K562 (cell line): ENCODE results near the gene RPL19.

ENCODE experiments used
- FOXK1 ChIP-seq: sonication (generic); formaldehyde crosslinking; IDR thresholded peaks from 2 replicates; pipeline ENCODE4 v1.8.0; 2022; ENCODE audit warnings: missing genetic modification reagents, mild to moderate bottlenecking, borderline replicate concordance
- KAT2B ChIP-seq: IDR thresholded peaks from one replicate; pipeline ENCODE4 v1.6.1; 2012; ENCODE audit warnings: low read depth, mild to moderate bottlenecking, control low read depth, inconsistent platforms, low read length, moderate library complexity
- SIN3B ChIP-seq: fragments of 450-650 bp; IDR thresholded peaks from 2 replicates; pipeline ENCODE4 v1.6.1; 2017; ENCODE audit warnings: low read depth, mild to moderate bottlenecking, moderate library complexity

- TF ChIP-seq KAT2B (no peak), SIN3B (no peak), FOXK1 (CRISPR knock-in tag) (no peak)
Measured at GRCh38 chr17:39218906-39219305, 18.8 kb downstream of the RPL19 start.
